DOHH2 (cell line): ENCODE measurements around the gene IGF2BP2.
A peak's percentile ranks its signal among the peaks of the same experiment; 100 is the strongest.

ENCODE experiments used
- CTCF ChIP-seq: fragments of 200-600 bp; sonication (generic); IDR thresholded peaks from one replicate; pipeline ENCODE4 v1.5.1; 2014; ENCODE audit warnings: antibody characterized with exemption, mild to moderate bottlenecking, low read depth, low read length; ENCODE audit not compliant: poor library complexity, severe bottlenecking
- EZH2phosphoT487 ChIP-seq: fragments of 200-600 bp; sonication (generic); IDR thresholded peaks from 2 replicates; pipeline ENCODE4 v1.6.1; 2017; ENCODE audit warnings: borderline replicate concordance, mild to moderate bottlenecking, antibody characterized with exemption, low read length, moderate library complexity, mixed read lengths

GRCh38 chr3:185823078-185824044, 1.5 kb downstream of the IGF2BP2 start:
- TF ChIP-seq CTCF (no peak), EZH2phosphoT487 (peak; percentile 86)
